CD4-positive, alpha-beta T cell treated with Interleukin-15 for 4 hours (primary cell): ENCODE data around the gene MGMT.

Experiments
- DNase-seq: peaks from one replicate; pipeline ENCODE4 v3.0.0-alpha.2; 2020; ENCODE audit warnings: low spot score

The MGMT gene

GRCh38 chr10:129710510-129710847 lies 243.4 kb downstream of the MGMT start:
- no peak for DNase-seq

- no peak for DNase-seq
Measured at GRCh38 chr10:129711291-129711690, 244.2 kb downstream of the MGMT start.

GRCh38 chr10:129712000-129712399 lies 245.0 kb downstream of the MGMT start:
- DNase-seq = no peak

- no peak for DNase-seq
Measured at GRCh38 chr10:129713659-129714265, 246.7 kb downstream of the MGMT start.

- no peak for DNase-seq
Measured at GRCh38 chr10:129715805-129716204, 248.8 kb downstream of the MGMT start.

GRCh38 chr10:129716211-129716681 lies 249.2 kb downstream of the MGMT start:
- DNase-seq = no peak

- DNase-seq = no peak
Measured at GRCh38 chr10:129716881-129717280, 249.8 kb downstream of the MGMT start.

- no peak for DNase-seq
Measured at GRCh38 chr10:129717816-129718547, 250.9 kb downstream of the MGMT start.

- no peak for DNase-seq
Measured at GRCh38 chr10:129718548-129719414, 251.7 kb downstream of the MGMT start.

- DNase-seq = no peak
Measured at GRCh38 chr10:129719415-129719739, 252.3 kb downstream of the MGMT start.

GRCh38 chr10:129719889-129720590 lies 253.0 kb downstream of the MGMT start:
- DNase-seq = no peak

- DNase-seq = no peak
Measured at GRCh38 chr10:129725011-129725410, 258.0 kb downstream of the MGMT start.

- DNase-seq = no peak
Measured at GRCh38 chr10:129725482-129725881, 258.4 kb downstream of the MGMT start.

GRCh38 chr10:129725890-129726631 lies 259.0 kb downstream of the MGMT start:
- no peak for DNase-seq

- DNase-seq = no peak
Measured at GRCh38 chr10:129727071-129727470, 260.0 kb downstream of the MGMT start.

- no peak for DNase-seq
Measured at GRCh38 chr10:129727495-129727894, 260.5 kb downstream of the MGMT start.

- no peak for DNase-seq
Measured at GRCh38 chr10:129728246-129728820, 261.3 kb downstream of the MGMT start.

- DNase-seq = no peak
Measured at GRCh38 chr10:129728905-129729795, 262.1 kb downstream of the MGMT start.

GRCh38 chr10:129730272-129730992 lies 263.4 kb downstream of the MGMT start:
- DNase-seq = no peak

GRCh38 chr10:129730993-129731325 lies 263.9 kb downstream of the MGMT start:
- DNase-seq = no peak
